H54 (cell line): Measurements from ENCODE around the gene LMF1.
"Not testable (repeated sequence)": the region's sequence is repeated elsewhere in the genome, so short reads cannot be mapped to it uniquely, and the experiment has no call there.

ENCODE experiments used
- DNase-seq: peaks from one replicate; pipeline ENCODE4 v3.0.0; 2011; ENCODE audit warnings: low spot score, mixed read lengths; ENCODE audit not compliant: insufficient read length
- FAIRE-seq: peaks from 3 replicates; lab custom pipeline; 2011; peaks lifted over from hg19 to GRCh38; lab: Jason Lieb, UNC
- POLR2A ChIP-seq: IDR thresholded peaks from 2 replicates; pipeline ENCODE4 v1.6.1; 2011; ENCODE audit warnings: low read depth, mild to moderate bottlenecking, low read length

LMF1 gene

DNA sequence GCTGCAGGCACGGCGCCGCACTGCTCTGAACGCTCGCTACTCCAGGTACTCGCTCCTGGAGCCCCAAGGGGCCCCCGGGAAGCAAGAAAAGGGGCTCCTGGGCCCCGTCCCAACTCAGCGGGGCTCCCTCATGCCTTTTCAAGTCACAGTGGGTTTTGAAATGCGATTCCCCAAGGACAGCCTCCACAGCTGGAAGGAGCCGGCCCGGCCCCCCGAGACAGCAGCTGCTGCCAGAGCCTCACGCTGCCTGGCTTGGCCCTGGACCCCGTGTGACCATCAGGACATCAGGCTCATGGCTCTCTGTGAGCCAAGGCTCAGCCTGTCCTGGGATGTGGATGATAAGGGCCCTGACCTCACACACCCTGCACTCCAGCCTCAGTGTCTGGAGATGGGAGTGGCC lies 80.6 kb downstream of the LMF1 start:
- no peak for FAIRE-seq
- no peak for TF ChIP-seq POLR2A
- no peak for DNase-seq

DNA sequence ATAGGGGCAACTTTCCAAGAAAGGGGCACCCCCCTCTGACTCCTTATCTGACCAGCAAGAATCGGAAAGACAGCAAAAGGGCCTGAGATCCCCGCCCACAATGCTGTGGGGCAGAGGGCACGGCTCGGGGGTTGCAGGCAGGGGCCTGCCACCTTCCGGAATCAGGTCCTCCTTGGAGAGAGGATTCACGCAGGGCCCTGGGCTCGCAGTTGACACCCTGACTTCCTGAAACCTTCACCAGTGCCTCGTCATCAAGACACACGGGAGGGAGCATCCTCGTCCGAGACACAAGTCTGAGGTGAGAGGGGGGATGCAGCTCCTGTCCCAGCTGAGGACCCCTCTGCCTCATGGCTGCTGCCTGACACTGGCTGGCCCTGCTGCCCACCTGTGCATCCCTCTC lies 81.2 kb downstream of the LMF1 start:
- no peak for TF ChIP-seq POLR2A
- FAIRE-seq (no peak), DNase-seq (no peak)

DNA sequence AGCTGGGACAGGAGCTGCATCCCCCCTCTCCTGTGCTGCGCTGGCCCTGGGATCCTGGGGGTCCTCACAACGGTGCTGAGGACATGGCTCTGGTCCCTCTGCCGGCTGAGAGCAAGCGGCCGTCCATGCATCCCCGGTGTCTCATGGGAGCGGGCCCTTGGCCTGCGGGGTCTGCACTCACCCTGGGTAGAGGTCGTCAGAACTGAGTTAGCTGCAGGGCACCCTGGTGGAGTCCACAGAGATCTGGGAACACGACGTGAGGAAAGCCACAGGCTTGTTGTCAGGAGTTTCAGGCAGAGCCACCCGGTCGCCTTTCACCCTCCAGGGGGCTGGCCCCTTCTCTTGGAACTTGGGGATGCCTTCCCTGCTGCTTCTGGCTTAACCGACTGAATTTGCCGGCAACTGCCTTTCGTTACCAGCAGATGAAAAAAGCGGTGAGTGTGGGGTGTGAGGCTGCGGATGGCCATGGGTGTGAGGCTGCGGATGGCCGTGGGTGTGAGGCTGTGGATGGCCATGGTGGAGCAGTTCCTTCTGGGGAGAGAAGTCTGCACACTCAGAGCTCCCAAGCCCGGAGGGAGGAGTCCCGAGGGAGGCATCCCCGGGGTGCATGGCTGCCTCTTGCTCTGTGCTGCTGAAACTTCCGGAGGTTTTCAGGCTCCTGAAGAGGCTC lies 81.7 kb downstream of the LMF1 start:
- TF ChIP-seq POLR2A, result no peak
- DNase-seq, result no peak
- no peak for FAIRE-seq

DNA sequence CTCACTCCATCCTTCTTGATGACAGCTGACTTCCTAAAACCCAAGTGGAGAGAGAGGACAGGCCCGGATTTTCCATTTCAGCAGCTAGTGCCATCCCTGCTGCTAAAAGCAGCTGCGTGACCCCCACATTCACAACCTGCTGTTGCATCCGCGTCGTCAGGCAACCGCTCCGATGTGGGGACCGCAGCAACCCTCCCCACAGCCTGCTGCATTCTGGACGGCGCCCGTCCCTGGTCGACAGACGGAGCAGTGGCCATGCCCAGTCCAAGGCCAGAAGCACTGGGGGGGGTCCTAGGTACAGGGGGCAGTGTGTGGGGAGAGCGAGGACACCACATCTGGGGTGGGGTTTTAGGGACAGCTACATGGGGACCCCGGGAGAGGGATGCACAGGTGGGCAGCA lies 82.3 kb downstream of the LMF1 start:
- FAIRE-seq, result not testable (repeated sequence)

DNA sequence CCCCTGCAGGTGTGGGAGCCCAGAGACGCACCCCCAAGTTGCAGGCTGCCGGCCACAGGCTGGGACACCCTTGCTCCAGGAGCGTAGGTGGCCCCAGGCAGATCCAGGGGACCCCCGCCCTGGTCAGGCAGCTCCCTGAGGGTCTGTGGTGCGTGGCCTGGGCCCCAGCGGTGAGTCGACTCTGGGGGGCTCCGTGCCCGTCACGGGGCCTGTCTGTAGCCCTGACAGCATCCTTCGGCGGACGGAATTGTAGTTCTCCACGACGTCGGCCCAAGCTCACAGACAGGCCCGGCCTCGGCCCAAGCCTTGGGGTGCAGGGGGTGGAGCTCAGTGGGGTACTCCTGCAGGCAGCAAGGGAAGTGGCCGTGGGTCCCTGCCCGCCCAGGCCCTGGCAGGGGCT lies 82.9 kb downstream of the LMF1 start:
- no peak for FAIRE-seq
- no peak for TF ChIP-seq POLR2A

More for the DNA sequence above, 82.3 kb downstream of the LMF1 start:
- not testable (repeated sequence) for DNase-seq

DNA sequence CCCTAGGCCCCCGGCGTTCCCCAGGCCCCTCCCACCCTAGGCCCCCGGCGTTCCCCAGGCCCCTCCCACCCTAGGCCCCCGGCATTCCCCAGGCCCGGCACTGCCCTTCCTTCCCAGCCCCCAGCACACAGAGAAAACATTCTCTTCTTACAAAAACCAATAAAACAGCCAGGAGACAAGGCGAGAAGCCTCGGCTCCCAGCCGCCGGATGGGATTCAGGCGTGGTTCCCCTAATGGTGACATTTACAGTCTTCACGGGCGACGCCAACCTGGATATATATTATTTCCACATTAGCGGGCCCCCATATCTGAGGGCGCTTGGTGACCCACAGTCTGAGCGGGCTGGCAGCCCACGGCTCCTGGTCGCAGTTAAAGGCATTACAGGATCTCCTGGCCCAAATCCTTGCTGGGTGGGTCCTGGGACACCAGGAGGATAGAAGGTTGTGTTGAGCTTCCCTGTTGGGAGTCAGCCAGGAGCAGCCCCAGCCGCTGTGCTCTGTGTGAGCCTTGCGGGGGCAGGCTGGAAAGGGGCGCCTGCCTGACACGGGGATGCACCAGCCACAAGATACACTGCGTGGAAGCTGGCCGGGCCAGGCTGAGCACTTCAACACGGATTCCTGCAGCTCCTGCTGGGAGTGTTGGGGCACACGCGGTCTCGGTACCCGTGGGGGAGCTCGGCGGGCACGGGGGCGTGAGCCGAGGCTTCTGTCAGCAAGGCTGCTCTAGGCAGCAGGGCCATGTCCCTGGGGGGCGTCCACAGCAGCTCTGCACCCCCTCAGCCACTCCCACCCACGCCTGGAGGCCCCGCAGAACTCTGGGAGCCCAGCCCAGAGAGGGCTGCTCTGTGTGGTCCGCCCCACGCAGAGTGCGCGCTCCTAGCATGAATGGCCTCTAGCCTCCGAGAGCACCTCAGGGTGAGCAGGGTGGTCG lies 83.7 kb downstream of the LMF1 start:
- no peak for TF ChIP-seq POLR2A
- DNase-seq (no peak), FAIRE-seq (no peak)

More for the DNA sequence above, 82.9 kb downstream of the LMF1 start:
- no peak for DNase-seq

DNA sequence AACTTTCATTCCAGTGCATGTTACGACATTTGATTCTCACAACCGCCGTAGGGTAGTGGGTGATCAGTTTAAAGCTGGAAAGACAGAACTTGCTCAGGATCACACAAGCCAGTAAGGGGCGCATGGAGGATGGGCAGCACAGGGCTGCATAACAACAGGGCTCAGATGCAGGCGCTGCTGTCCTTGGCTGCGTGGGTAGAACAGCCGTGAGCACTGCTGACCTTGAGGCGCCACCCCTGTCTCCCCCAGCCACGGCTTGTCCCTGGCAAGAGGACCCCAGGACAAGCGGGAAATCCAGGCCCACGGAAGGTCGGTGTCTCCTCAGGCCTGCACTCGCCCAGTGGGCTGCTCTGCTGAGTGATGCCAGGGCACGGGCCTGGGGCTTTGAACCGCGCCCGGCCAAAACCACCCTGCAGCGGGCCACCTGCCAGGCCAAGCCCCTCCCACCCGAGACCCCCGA lies 84.7 kb downstream of the LMF1 start:
- DNase-seq (no peak), FAIRE-seq (no peak)
- TF ChIP-seq POLR2A, result no peak

DNA sequence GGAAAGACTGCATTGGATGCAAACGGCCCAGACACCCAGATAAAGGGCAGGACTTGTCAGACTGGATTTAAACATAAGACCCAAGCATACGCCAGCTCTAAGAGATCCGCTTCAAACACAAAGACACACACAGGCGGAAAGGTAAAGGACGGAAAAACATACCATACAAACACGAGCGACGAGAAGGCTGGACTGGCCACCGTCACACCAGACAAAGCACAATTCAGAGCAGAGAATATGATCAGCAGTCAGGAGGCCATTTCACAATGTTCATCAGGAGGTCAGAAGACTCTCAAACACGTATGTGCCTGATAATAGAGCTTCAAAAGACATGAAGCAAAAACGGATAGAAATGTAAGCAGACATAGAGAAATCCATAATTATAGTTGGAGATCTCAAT lies 85.4 kb downstream of the LMF1 start:
- no peak for DNase-seq
- FAIRE-seq, result no peak

DNA sequence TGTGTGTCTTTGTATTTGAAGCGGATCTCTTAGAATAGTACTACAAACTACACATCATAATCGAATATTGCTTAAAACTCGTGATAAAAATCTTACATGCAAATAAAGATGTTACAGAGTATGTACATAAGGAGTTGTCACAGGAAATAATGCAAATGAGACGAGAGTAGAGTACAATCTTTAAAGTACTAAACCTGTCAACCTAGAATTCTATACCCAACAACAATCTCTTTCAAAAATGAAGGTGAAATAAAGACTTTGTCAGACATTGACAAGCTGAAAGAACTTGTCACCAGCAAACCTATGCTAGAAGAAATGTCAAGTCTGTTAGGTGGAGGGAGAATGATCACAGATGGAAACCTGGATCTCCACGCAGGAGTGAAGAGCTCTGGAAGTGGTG lies 86.6 kb downstream of the LMF1 start:
- FAIRE-seq (no peak), DNase-seq (no peak)
- no peak for TF ChIP-seq POLR2A

More for the DNA sequence above, 85.4 kb downstream of the LMF1 start:
- no peak for TF ChIP-seq POLR2A

DNA sequence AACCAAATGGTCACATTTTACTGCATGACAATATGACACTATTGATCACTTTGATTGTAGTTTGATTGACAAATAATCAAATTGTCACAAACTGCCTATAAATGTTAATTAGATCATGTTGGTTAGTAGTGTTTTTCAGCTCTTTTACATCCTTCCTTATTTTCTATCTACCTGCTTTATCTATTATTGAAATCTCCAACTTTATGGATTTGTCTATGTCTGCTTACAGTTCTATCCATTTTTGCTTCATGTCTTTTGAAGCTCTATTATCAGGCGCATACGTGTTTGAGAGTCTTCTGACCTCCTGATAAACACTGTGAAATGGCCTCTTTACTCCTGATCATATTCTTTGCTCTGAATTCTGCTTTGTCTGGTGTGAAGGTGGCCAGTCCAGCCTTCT lies 87.0 kb downstream of the LMF1 start:
- DNase-seq (no peak), FAIRE-seq (no peak)
- TF ChIP-seq POLR2A, result no peak

DNA sequence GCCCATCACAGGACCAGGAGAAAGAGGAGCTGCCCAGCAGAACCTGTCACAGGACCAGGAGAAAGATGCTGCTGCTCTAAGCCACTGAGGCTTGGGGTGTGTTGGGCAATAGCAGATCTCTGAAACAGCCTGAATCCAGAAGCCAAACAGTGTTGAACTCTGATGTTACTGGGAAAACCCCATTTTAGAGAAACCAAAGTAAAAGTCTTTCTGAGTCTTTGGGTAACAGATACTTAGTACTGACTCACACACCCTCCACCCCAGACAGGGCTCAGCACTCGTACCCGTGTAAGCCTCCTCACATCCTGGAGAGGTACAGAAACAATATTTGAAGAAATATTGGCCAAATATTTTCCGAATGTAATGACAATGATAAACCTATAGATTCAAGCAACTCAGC lies 87.4 kb downstream of the LMF1 start:
- no peak for TF ChIP-seq POLR2A
- FAIRE-seq, result no peak
- DNase-seq, result no peak

DNA sequence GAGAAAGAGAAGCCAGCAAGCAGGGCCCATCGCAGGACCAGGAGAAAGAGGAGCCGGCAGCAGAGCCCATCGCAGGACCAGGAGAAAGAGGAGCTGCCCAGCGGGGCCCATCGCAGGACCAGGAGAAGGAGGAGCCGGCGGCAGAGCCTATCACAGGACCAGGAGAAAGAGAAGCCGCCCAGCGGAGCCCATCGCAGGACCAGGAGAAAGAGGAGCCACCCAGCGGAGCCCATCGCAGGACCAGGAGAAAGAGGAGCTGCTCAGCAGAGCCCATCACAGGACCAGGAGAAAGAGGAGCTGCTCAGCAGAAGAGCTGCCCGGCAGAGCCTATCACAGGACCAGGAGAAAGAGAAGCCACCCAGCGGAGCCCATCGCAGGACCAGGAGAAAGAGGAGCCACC lies 88.1 kb downstream of the LMF1 start:
- not testable (repeated sequence) for FAIRE-seq, DNase-seq

DNA sequence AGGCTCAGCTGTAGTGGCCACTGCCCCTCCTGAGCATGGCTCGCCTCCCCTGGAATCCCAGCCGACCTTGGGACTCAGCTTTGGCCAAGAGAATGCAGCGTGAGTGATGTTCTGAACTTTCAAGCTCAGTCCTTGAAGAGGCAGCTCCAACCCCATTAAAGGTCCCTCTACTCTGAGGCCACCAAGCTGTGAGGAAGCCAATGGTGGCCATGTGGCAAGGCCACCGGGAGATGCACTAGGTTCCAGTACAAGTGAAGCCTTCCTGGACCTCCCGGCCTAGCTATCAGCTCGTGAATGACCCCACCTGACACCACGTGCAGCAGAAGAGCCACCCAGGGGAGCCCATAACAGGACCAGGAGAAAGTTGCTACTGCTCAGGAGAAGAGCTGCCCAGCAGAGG lies 88.5 kb downstream of the LMF1 start:
- FAIRE-seq (no peak), DNase-seq (no peak)
- no peak for TF ChIP-seq POLR2A

DNA sequence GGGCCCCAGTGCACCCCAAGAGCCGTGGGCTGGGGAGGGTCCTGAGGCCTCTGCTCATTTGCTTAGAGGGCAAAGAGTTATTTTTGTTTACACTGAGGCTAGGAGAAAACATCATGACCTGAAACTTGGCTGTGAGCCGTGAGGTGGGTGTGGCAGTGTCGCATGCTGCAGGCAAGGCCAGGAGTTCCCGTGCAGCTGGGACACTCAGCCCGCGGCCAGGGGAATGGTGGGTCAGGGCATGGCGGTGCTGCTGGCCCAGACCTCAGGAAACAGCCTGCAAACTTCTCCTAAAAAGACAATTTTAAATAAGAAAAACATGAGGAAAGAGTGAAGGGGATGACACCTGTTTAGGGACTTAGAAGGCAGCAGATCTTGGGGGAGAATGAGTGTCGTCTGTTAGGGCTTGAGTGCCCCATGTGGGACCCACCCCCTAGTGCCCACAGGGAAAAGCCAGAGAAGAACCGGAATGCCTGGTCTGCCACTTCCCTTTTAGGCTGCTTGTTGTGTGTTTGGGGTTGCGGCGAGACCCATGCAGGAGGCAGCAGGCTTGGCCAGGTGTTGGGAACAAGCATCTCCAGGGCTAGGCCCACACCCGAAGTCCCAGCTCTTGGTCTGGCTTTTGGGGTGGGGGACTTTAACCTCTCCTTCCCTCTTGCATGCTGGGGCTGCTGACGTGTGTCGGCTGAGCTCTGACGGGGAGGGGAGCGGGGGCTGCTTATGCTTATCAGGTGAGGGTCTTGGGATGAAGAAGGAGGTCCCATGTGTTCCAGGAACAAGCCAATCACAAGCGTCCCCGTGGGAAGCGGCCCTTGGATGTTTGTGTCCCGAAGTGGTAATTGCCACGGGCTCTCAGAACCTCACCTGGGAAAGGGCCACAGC lies 89.3 kb downstream of the LMF1 start:
- DNase-seq, result no peak
- TF ChIP-seq POLR2A, result no peak
- no peak for FAIRE-seq
